GM21786 (cell line): ENCODE data around the gene CTSV.
"Not testable (repeated sequence)": the region's sequence is repeated elsewhere in the genome, so short reads cannot be mapped to it uniquely, and the experiment has no call there.

ENCODE experiments used
- ATAC-seq: cut with Tn5 transposase; IDR thresholded peaks from one replicate; pipeline ENCODE4 v1.9.1; 2021; ENCODE audit not compliant: unreplicated experiment

Gene CTSV

GRCh38 chr9:97038611-97039513, at the start of gene CTSV:
TSS of gene CTSV (minus strand) at chr9:97039142. CDS start at chr9:97038043, 1,099 bp downstream.
- peak; percentile 96 for ATAC-seq

GRCh38 chr9:97087668-97088215, 48.8 kb upstream of the CTSV start:
- not testable (repeated sequence) for ATAC-seq

GRCh38 chr9:97084562-97084991, 45.6 kb upstream of the CTSV start:
- ATAC-seq = not testable (repeated sequence)

GRCh38 chr9:97078362-97078761, 39.4 kb upstream of the CTSV start:
- no peak for ATAC-seq

- no peak for ATAC-seq
These were observed 38.7 kb upstream of the CTSV start for GRCh38 chr9:97077452-97078295.

GRCh38 chr9:97076731-97077451, 37.9 kb upstream of the CTSV start:
- not testable (repeated sequence) for ATAC-seq

GRCh38 chr9:97076238-97076637, 37.3 kb upstream of the CTSV start:
- no peak for ATAC-seq

GRCh38 chr9:97075289-97075985, 36.5 kb upstream of the CTSV start:
- no peak for ATAC-seq

GRCh38 chr9:97073506-97073905, 34.6 kb upstream of the CTSV start:
- ATAC-seq = no peak

GRCh38 chr9:97072285-97072776, 33.4 kb upstream of the CTSV start:
- no peak for ATAC-seq

GRCh38 chr9:97070325-97070724, 31.4 kb upstream of the CTSV start:
- not testable (repeated sequence) for ATAC-seq

- no peak for ATAC-seq
These were observed 28.5 kb upstream of the CTSV start for GRCh38 chr9:97067490-97067889.

GRCh38 chr9:97064176-97064575, 25.2 kb upstream of the CTSV start:
- no peak for ATAC-seq

- no peak for ATAC-seq
These were observed 21.9 kb upstream of the CTSV start for GRCh38 chr9:97060796-97061195.

- no peak for ATAC-seq
These were observed 20.7 kb upstream of the CTSV start for GRCh38 chr9:97059626-97060025.

- no peak for ATAC-seq
These were observed 18.7 kb upstream of the CTSV start for GRCh38 chr9:97057651-97058050.

- ATAC-seq = not testable (repeated sequence)
These were observed 16.9 kb upstream of the CTSV start for GRCh38 chr9:97055891-97056290.

GRCh38 chr9:97053717-97054116, 14.8 kb upstream of the CTSV start:
- ATAC-seq = no peak

- no peak for ATAC-seq
These were observed 13.8 kb upstream of the CTSV start for GRCh38 chr9:97052735-97053134.

- ATAC-seq = no peak
These were observed 7.3 kb upstream of the CTSV start for GRCh38 chr9:97046228-97046627.
